GM12878 (cell line): ENCODE measurements around the gene KCNJ3. TPM values are rescaled to one million over a fixed set of nuclear protein-coding genes. Genes with fewer than 3 reads are reported as not detected.

ENCODE experiments used
- ATAC-seq: fragments of 200-7000 bp; cut with Tn5 transposase; 3 replicates; pipeline ENCODE4 v1.9.1; 2020; ENCODE audit warnings: mild to moderate bottlenecking, moderate library complexity
- BruUV-seq: library from RNA; stranded (reverse); fragments of 400-500 nt; replicated peaks from 2 replicates; lab custom pipeline; 2021; lab: Mats Ljungman, UMichigan
- CTCF ChIA-PET: fragments of 300-600 bp; sonication (Branson Sonifier 250); formaldehyde crosslinking; extraction: SDS; loops from one replicate; lab custom pipeline; 2021; ENCODE audit warnings: inconsistent platforms; lab: Yijun Ruan, JAX
- POLR2A ChIA-PET: fragments of 350-600 bp; formaldehyde crosslinking; extraction: SDS; loops from one replicate; lab custom pipeline; 2021; ENCODE audit warnings: inconsistent platforms; lab: Charles Lee
- RAD21 ChIA-PET: fragments of 300-600 bp; sonication (Branson Sonifier 250); formaldehyde crosslinking; loops from one replicate; lab custom pipeline; 2023; ENCODE audit warnings: antibody characterized with exemption; ENCODE audit not compliant: unreplicated experiment; lab: Charles Lee
- SMC1A ChIA-PET: fragments of 300-600 bp; sonication (Branson Sonifier 250); formaldehyde crosslinking; loops from one replicate; lab custom pipeline; 2023; ENCODE audit not compliant: unreplicated experiment, uncharacterized antibody; lab: Charles Lee
- DNase-seq: peaks from one replicate; pipeline ENCODE4 v3.0.0-alpha.2; 2011; ENCODE audit warnings: low read depth, low spot score
- FAIRE-seq: peaks from 3 replicates; lab custom pipeline; 2011; peaks lifted over from hg19 to GRCh38; lab: Jason Lieb, UNC
- H2AFZ ChIP-seq: 2 replicates; pipeline ENCODE4 v1.6.0; 2011; ENCODE audit warnings: low read depth, low read length, control low read depth; ENCODE audit not compliant: control insufficient read depth
- H3K27ac ChIP-seq: 2 replicates; pipeline ENCODE4 v1.5.1; 2011; ENCODE audit warnings: control low read depth; ENCODE audit not compliant: control insufficient read depth, insufficient read depth
- H3K27me3 ChIP-seq, 2 experiments: replicated peaks in 1 of 2; 2 replicates each; pipeline versions ENCODE4 v1.6.0 to v1.6.1; 2011; ENCODE audit warnings: low read length in 1 of 2; ENCODE audit not compliant: control insufficient read depth in 2 of 2, insufficient read depth in 2 of 2
- H3K36me3 ChIP-seq, 2 experiments: 2 replicates each; pipeline ENCODE4 v1.5.1; 2011; ENCODE audit warnings: low read length in 1 of 2; ENCODE audit not compliant: control insufficient read depth in 2 of 2, insufficient read depth in 2 of 2
- H3K4me1 ChIP-seq: 2 replicates; pipeline ENCODE4 v1.6.1; 2011; ENCODE audit warnings: mild to moderate bottlenecking, low read length, moderate library complexity, mixed read lengths; ENCODE audit not compliant: control insufficient read depth, insufficient read depth
- H3K4me2 ChIP-seq: 2 replicates; pipeline ENCODE4 v1.6.0; 2011; ENCODE audit warnings: control low read depth; ENCODE audit not compliant: control insufficient read depth, insufficient read depth
- H3K4me3 ChIP-seq: fragments of 200-600 bp; sonication (generic); 2 replicates; pipeline ENCODE4 v1.5.1; 2016
- H3K79me2 ChIP-seq: 2 replicates; pipeline ENCODE4 v1.6.0; 2011; ENCODE audit warnings: low read length; ENCODE audit not compliant: control insufficient read depth, insufficient read depth
- H3K9ac ChIP-seq: 2 replicates; pipeline ENCODE4 v1.8.0; 2011; ENCODE audit warnings: low read length, control low read depth, mixed read lengths; ENCODE audit not compliant: control insufficient read depth, insufficient read depth
- H3K9me3 ChIP-seq: replicated peaks from 3 replicates; pipeline ENCODE4 v1.5.1; 2011; ENCODE audit warnings: mild to moderate bottlenecking, low read length; ENCODE audit not compliant: control insufficient read depth, insufficient read depth
- H4K20me1 ChIP-seq: 2 replicates; pipeline ENCODE4 v1.6.0; 2011; ENCODE audit not compliant: control insufficient read depth, insufficient read depth
- BHLHE40 ChIP-seq, 2 experiments: fragments of 450-650 bp in 1 of 2; IDR thresholded peaks; 2 replicates each; pipeline ENCODE4 v1.6.1; 2011 to 2017; ENCODE audit warnings: low read depth in 2 of 2, borderline replicate concordance in 1 of 2, improper control_type of control experiment in 1 of 2, low read length in 1 of 2, mild to moderate bottlenecking in 1 of 2
- CBFB ChIP-seq: IDR thresholded peaks from 2 replicates; pipeline ENCODE4 v1.6.1; 2016; ENCODE audit warnings: antibody characterized with exemption, low read depth
- ETV6 ChIP-seq, 2 experiments: fragments of 450-650 bp in 1 of 2; IDR thresholded peaks in 1 of 2; conservative IDR thresholded peaks in 1 of 2; 2 replicates each; pipeline ENCODE4 v1.6.1; 2014; ENCODE audit warnings: antibody characterized with exemption in 1 of 2, borderline replicate concordance in 1 of 2, low read depth in 1 of 2, mild to moderate bottlenecking in 1 of 2, moderate library complexity in 1 of 2
- KLF5 ChIP-seq: fragments of 450-650 bp; IDR thresholded peaks from 2 replicates; pipeline ENCODE4 v1.6.1; 2014; ENCODE audit warnings: mild to moderate bottlenecking; ENCODE audit not compliant: partially characterized antibody
- LARP7 ChIP-seq: fragments of 450-650 bp; IDR thresholded peaks from 2 replicates; pipeline ENCODE4 v1.6.1; 2017; ENCODE audit warnings: mild to moderate bottlenecking
- NFYB ChIP-seq: IDR thresholded peaks from 2 replicates; pipeline ENCODE4 v1.6.1; 2011; ENCODE audit warnings: low read depth, mild to moderate bottlenecking, low read length, improper control_type of control experiment, moderate library complexity; ENCODE audit not compliant: insufficient read depth
- PML ChIP-seq: IDR thresholded peaks from 2 replicates; pipeline ENCODE4 v1.6.1; 2012; ENCODE audit warnings: low read length, inconsistent platforms
- SMARCA5 ChIP-seq: fragments of 450-650 bp; IDR thresholded peaks from 2 replicates; pipeline ENCODE4 v1.6.1; 2017; ENCODE audit warnings: mild to moderate bottlenecking
- SMC3 ChIP-seq: IDR thresholded peaks from 2 replicates; pipeline ENCODE4 v1.6.1; 2011; ENCODE audit warnings: low read length, improper control_type of control experiment, borderline replicate concordance
- USF1 ChIP-seq: IDR thresholded peaks from 2 replicates; pipeline ENCODE4 v1.6.1; 2011; ENCODE audit warnings: borderline replicate concordance, low read depth, mild to moderate bottlenecking, moderate library complexity, mixed read lengths, low read length; ENCODE audit not compliant: insufficient read depth; ENCODE audit errors: extremely low read length
- YY1 ChIP-seq: IDR thresholded peaks from 2 replicates; pipeline ENCODE4 v1.6.1; 2011; ENCODE audit warnings: low read depth, mild to moderate bottlenecking, low read length
- ZSCAN29 ChIP-seq: fragments of 450-650 bp; IDR thresholded peaks from 2 replicates; pipeline ENCODE4 v1.6.1; 2017; ENCODE audit warnings: mild to moderate bottlenecking, moderate library complexity
- in situ Hi-C: fragments of 300-500 bp; cut with MboI; formaldehyde crosslinking; loops from 9 replicates; pipeline ENCODE4 v1.14.3; 2018; ENCODE audit warnings: mixed read lengths
- intact Hi-C: fragments of 100-400 bp; cut with micrococcal nuclease; formaldehyde crosslinking; loops from one replicate; pipeline ENCODE4 v1.14.2; 2022; ENCODE audit not compliant: unreplicated experiment
- polyA plus RNA-seq, 11 experiments: library from polyadenylated mRNA; depleted of rRNA in 4 of 11; unstranded in 6 of 11; stranded (reverse) in 5 of 11; fragments of >200 nt; fragmentation: Nextera tagmentation in 4 of 11; fragmentation: Illumina TruSeq in 1 of 11; extraction: Ambion mirVana in 4 of 11; extraction: Trizol in 1 of 11; gene quantifications; 1 replicate in 1 of 11; 2 replicates in 10 of 11; pipeline versions ENCODE4 v1.2.1 to v1.2.3, GENCODE V29; 2011 to 2016; ENCODE audit warnings: inconsistent platforms in 2 of 11, missing spikeins in 2 of 11, low read depth in 1 of 11
- total RNA-seq, 4 experiments: library from RNA; depleted of rRNA in 3 of 4; stranded (reverse); fragments of >200 nt in 3 of 4; fragmentation: Illumina TruSeq in 1 of 4; extraction: Trizol in 1 of 4; gene quantifications; 2 replicates each; pipeline versions ENCODE4 v1.2.1 to v1.2.3, GENCODE V29; 2013 to 2021
- TF ChIP-seq, protein P1 (sequence below): fragments of 450-650 bp; conservative IDR thresholded peaks from 2 replicates; pipeline ENCODE4 v1.6.1; 2017; ENCODE audit warnings: mild to moderate bottlenecking, moderate library complexity
- TF ChIP-seq, protein P2 (sequence below): fragments of 450-650 bp; formaldehyde crosslinking; IDR thresholded peaks from 2 replicates; pipeline ENCODE4 v1.4.0; 2020; ENCODE audit warnings: mild to moderate bottlenecking, moderate library complexity
- TF ChIP-seq, protein P3 (sequence below): fragments of 450-650 bp; IDR thresholded peaks from 2 replicates; pipeline ENCODE4 v1.6.1; 2017; ENCODE audit warnings: antibody characterized with exemption, mild to moderate bottlenecking, moderate library complexity

Gene KCNJ3
- total and polyA plus RNA-seq, 10 of the 15 experiments (the other 5 are each of a cell fraction or from before 2014, with no cell fraction given): 0.01 to 1.1 (median 0.04) TPM; not detected in 6

GRCh38 chr2:154655499-154655898 is 43.0 kb upstream of the KCNJ3 start:
- ChIA-PET RAD21 (no interaction called here), POLR2A (no interaction called here), CTCF (interaction anchor here (0.7 kb wide), 1 partner anchor 1567 kb away, joined by 3 read pairs; no protein-coding TSS in a partner anchor), SMC1A (no interaction called here)
- Histone ChIP-seq H3K4me2 (no peak overlapping the region), H3K27ac (no peak overlapping the region), H3K9ac (no peak overlapping the region), H3K36me3 (no peaks in the 10 kb centered on the region), H3K79me2 (no peaks in the 10 kb centered on the region), H3K27me3 (no peaks in the 10 kb centered on the region), H2AFZ (no peak overlapping the region), H3K4me3 (no peak overlapping the region), H3K9me3 (no peaks in the 10 kb centered on the region), H4K20me1 (no peaks in the 10 kb centered on the region), H3K4me1 (no peaks in the 10 kb centered on the region)
- DNase-seq (no peak), ATAC-seq (no peak), FAIRE-seq (no peak)
- intact Hi-C loops (no loop called here), in situ Hi-C loops (no loop called here)
- no peak for TF ChIP-seq BHLHE40 (IDR thresholded peaks at IDR 0.05; ENCODE audit: borderline replicate concordance in 1 of 2, low read depth in 2 of 2, low read length in 1 of 2)
- no peak for TF ChIP-seq SMC3
- TF ChIP-seq SMARCA5: no peak
- TF ChIP-seq NFYB: no peak
- TF ChIP-seq, protein P1, sequence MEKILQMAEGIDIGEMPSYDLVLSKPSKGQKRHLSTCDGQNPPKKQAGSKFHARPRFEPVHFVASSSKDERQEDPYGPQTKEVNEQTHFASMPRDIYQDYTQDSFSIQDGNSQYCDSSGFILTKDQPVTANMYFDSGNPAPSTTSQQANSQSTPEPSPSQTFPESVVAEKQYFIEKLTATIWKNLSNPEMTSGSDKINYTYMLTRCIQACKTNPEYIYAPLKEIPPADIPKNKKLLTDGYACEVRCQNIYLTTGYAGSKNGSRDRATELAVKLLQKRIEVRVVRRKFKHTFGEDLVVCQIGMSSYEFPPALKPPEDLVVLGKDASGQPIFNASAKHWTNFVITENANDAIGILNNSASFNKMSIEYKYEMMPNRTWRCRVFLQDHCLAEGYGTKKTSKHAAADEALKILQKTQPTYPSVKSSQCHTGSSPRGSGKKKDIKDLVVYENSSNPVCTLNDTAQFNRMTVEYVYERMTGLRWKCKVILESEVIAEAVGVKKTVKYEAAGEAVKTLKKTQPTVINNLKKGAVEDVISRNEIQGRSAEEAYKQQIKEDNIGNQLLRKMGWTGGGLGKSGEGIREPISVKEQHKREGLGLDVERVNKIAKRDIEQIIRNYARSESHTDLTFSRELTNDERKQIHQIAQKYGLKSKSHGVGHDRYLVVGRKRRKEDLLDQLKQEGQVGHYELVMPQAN: no peak
- no peak for TF ChIP-seq USF1
- no peak for TF ChIP-seq CBFB
- TF ChIP-seq PML: no peak
- TF ChIP-seq LARP7: no peak
- TF ChIP-seq, protein P2, sequence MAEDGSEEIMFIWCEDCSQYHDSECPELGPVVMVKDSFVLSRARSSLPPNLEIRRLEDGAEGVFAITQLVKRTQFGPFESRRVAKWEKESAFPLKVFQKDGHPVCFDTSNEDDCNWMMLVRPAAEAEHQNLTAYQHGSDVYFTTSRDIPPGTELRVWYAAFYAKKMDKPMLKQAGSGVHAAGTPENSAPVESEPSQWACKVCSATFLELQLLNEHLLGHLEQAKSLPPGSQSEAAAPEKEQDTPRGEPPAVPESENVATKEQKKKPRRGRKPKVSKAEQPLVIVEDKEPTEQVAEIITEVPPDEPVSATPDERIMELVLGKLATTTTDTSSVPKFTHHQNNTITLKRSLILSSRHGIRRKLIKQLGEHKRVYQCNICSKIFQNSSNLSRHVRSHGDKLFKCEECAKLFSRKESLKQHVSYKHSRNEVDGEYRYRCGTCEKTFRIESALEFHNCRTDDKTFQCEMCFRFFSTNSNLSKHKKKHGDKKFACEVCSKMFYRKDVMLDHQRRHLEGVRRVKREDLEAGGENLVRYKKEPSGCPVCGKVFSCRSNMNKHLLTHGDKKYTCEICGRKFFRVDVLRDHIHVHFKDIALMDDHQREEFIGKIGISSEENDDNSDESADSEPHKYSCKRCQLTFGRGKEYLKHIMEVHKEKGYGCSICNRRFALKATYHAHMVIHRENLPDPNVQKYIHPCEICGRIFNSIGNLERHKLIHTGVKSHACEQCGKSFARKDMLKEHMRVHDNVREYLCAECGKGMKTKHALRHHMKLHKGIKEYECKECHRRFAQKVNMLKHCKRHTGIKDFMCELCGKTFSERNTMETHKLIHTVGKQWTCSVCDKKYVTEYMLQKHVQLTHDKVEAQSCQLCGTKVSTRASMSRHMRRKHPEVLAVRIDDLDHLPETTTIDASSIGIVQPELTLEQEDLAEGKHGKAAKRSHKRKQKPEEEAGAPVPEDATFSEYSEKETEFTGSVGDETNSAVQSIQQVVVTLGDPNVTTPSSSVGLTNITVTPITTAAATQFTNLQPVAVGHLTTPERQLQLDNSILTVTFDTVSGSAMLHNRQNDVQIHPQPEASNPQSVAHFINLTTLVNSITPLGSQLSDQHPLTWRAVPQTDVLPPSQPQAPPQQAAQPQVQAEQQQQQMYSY: no peak
- no peak for TF ChIP-seq ETV6 (conservative IDR thresholded peaks at IDR 0.05 in 1 of 2, IDR thresholded peaks at IDR 0.05 in 1 of 2; ENCODE audit: borderline replicate concordance in 1 of 2, low read depth in 1 of 2)
- TF ChIP-seq ZSCAN29: no peak
- TF ChIP-seq, protein P3, sequence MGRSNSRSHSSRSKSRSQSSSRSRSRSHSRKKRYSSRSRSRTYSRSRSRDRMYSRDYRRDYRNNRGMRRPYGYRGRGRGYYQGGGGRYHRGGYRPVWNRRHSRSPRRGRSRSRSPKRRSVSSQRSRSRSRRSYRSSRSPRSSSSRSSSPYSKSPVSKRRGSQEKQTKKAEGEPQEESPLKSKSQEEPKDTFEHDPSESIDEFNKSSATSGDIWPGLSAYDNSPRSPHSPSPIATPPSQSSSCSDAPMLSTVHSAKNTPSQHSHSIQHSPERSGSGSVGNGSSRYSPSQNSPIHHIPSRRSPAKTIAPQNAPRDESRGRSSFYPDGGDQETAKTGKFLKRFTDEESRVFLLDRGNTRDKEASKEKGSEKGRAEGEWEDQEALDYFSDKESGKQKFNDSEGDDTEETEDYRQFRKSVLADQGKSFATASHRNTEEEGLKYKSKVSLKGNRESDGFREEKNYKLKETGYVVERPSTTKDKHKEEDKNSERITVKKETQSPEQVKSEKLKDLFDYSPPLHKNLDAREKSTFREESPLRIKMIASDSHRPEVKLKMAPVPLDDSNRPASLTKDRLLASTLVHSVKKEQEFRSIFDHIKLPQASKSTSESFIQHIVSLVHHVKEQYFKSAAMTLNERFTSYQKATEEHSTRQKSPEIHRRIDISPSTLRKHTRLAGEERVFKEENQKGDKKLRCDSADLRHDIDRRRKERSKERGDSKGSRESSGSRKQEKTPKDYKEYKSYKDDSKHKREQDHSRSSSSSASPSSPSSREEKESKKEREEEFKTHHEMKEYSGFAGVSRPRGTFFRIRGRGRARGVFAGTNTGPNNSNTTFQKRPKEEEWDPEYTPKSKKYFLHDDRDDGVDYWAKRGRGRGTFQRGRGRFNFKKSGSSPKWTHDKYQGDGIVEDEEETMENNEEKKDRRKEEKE: no peak
- no peak for TF ChIP-seq YY1
- no peak for TF ChIP-seq KLF5
- no TSS peak for BruUV-seq
